Ramos (cell line): ENCODE measurements around the gene SLC12A8.

Source experiments
- in situ Hi-C: fragments of 300-500 bp; cut with MboI; formaldehyde crosslinking; loops from one replicate; pipeline ENCODE4 v1.14.3; 2022; ENCODE audit warnings: low sequenced_read_pairs; ENCODE audit not compliant: unreplicated experiment

Gene SLC12A8

DNA sequence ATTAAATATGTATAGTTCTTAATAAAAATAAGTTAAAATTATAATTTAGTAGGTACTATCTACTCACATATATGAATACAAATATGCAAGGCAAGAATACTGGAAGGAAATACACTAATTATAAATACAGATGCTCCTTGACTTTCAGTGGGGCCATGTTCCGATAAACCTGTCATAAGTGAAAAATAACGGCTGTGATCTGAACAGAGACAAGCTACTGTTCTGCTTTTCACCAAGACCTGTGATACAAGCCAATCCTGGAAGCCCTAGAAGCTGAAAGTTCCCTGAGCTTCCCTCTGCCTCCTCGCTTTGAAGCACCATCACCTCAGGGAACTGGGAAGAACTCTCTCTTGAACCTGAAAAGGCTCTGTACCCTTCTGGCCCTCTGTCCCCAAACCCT is 55.4 kb downstream of the SLC12A8 start:
- in situ Hi-C loops, result no loop called here

DNA sequence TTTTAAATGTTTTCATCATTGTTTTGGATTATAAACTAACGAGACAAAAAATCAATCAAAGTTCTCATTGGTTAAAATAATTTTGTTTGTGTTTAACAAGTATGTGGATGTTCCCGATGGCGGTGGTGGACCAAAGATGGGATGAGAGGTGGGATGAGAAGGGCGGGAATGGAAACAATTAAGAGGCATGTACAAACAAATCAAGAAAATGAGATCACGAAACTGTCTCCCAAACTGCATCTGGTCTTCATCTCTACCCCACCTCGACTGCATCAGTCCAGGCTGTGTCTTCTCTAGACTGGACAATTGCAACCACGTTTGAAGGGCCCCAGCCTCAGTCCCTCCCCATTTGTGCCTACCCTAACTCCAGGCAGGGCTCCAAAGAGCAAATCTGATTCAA is 56.1 kb downstream of the SLC12A8 start:
- in situ Hi-C loops, result no loop called here

DNA sequence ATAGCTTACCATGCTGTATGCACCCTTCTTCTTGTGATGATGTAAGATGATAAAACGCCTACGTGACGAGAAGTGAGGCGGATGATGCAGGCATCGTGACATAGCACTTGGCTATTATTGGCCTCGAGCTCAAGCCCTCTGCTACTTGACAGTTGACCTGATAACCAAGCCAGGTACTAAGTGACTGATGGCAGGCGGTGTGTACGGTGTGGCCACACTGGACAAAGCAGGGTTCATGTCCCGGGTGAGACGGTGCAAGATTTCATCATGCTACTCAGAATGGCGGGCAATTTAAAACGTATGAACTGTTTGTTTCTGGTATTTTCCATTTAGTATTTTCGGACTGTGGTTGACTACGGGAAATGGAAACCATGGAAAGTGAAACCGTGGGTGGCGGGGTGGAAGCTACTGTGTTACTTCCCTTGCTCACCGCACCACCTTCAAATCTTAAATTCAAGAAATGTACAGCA is 57.7 kb downstream of the SLC12A8 start:
- in situ Hi-C loops, result no loop called here

DNA sequence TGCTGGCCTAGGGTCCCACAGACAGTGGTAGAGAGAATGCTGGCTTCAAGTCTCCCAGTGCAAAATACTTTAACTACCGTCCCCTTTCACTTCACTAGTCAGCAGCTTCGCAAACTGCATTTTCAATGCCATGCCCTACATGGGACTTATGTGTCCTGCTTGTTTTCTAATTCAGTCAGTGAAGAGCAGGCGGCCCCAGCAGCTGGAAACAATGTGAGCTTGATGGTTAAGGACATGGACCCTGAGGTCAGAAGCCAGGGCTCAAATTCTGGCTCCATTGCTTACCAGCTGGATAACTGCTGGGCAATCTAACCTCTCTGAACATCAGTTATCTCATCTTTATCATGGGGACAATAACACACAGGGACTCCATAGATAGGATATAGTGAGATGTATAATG is 58.4 kb downstream of the SLC12A8 start:
- in situ Hi-C loops, result no loop called here

DNA sequence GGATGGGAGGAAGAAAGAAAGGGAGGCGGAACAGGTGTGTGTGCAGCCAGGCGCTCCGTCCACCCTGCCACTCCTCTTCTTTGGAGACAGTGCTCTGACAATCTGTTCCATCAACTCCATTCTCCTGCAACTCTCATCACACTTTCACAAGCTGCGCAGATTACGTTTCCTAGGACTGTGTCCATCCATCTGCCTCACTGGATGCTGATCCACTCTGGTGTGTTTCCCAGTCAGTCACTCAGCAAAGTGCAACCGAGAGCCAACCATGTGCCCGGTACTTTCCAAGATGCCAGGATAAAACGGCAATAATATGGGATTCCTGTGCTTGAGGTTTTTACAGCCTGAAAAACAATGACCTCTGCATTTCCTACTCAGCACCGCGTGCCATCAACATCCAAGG is 59.6 kb downstream of the SLC12A8 start:
- in situ Hi-C loops, result no loop called here

DNA sequence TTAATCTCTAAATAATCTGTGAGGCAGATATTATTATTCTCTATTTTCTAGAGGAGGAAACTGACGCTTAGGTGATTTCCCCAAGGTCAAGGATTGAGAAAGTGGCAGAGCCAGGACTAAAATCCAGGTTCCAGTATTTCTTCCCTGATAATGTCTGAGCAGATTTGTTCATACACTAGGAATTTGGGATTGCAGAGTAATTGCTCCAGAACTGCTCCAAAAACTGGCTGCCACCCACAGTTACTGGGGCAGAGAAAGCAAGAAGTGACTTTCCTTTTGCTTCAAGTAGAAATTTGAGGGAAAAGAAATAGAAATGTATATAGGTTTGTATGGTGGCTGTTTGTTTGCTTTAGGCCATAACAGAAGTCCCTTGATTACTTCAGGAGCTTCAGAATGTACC is 60.6 kb downstream of the SLC12A8 start:
- in situ Hi-C loops, result no loop called here

DNA sequence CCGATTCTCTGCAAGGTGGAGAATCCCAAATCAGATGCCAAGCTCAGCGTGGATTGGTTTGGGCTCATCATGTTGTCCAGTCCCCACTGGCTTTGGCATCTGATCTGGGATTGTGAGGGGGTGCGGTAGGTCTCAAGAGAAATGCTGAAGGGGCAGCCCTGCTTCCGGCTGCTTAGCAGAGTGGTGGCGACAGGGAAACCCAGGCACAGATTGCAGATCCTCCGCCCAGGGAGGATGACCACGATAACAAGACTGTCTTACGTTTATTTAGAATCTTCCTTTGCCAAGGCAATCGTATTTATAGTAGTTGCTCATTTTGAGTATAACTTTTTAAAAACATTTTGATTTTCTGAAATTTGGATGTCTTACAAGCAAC is 61.1 kb downstream of the SLC12A8 start:
- in situ Hi-C loops, result no loop called here

DNA sequence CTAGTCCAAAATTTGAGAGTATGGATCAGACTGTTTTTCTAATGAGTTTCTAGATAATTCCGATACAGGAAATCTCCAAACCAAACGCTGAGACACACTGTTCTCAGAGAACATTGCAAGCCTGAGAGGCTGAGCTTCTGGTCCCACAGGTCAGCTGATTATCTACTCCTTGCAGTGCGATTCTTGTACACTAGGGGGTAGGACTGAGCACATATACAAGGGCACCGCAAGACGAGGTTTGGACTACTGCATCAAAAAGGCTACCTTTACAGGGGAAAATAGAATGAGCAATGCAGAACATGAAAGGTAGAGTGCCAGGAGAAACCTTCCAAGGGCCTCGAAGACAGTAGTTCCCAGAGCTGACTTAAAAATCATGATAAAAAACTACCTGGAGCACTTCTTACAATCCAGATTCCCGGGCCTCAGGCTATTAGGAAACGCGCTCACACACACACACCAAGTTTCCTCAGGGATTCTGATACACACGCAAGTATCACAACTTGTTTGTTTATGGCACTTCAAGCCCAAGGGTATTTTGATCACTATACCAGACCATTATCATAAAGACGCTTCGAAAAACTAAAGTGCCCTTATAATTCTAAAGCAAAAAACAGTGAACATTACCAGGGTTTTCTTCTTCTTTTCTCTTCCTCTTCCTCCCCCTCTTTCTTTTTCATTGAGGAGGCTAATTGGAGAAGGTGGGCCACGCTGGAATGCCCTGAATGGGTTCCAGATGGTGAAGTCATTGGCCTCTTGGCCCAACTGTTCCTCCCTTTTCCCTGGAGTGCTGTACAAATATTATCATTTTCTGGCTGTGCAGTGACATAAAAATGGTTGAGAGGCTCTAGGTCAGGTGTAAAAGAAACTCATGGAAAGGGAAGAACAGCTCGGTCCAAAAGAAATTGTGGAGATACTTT is 61.8 kb downstream of the SLC12A8 start:
- in situ Hi-C loops, result no loop called here

DNA sequence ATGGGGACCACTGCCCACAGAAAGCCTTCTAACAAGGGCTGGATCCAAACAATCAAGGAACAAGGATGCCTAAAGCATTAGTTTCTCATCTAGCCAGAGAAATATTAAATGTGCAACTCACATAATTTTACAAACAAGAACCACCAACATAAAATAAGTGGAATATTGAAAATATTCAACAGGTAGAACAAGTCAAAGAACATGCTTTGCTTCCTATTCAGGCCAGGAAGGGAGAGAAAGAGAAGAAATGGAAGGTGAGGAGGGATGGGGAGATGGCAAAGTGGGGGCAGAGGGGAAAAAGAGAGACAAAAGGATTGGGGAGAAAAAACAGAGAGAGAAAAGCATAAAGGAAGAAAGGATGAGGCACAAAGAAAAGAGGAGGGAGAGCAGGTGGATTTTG is 63.1 kb downstream of the SLC12A8 start:
- in situ Hi-C loops, result no loop called here

DNA sequence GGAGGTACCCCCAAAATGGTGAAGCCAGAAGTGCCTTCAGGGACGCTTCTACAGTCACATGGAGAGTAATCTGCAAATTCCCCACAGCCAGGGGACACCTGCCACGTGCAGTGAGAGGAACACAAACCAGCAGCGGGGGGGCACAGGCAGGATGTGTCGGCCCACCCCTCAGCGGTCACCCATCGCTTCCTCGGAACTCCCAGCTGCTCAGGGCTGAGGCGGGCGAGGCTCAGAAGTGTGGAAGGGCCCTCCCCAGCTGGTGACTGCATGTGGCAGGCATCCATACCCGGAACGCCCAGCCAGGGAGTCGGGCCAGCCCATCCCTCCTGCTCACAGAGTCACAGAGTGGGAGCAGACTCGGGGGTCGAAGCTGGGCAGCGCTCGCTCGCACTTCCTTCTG is 63.7 kb downstream of the SLC12A8 start:
- in situ Hi-C loops, result no loop called here

DNA sequence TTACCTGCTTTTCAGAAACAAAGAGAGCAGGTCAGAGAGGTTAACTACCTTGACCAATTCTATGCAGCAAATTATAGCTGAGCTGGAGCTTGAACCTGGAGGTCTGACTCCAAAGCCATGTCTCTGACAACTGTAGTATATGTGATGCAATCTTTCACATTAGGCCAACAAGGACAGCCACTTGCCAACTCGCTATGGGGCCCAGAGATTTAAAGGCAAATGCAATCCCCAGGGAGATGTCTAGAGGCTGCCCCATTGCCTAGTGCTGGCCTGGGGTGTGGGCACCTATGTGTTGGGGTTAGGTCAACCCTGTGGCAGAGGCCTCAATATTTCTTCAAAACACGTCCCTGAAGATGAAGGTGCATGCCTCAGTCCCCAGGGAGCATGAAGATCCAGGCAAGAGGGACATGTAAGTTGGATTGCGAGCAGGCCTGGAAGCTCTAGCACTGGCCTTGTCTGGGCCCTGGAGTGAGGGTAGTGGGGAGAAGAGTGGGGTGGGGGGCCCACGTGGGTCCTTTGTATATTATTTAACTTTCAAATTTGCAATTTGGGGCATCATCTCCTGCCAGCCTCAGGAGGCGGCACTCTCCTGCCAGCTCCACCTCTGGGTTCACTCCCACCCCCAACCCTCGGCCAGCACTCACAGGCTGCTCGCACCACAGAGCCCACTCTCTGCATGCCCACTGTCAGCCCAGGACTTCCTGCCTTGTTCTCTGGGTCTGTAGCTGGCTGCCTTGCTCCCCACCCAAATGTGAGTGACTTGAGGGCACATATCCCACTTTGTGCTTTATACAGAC is 64.3 kb downstream of the SLC12A8 start:
- in situ Hi-C loops, result no loop called here

DNA sequence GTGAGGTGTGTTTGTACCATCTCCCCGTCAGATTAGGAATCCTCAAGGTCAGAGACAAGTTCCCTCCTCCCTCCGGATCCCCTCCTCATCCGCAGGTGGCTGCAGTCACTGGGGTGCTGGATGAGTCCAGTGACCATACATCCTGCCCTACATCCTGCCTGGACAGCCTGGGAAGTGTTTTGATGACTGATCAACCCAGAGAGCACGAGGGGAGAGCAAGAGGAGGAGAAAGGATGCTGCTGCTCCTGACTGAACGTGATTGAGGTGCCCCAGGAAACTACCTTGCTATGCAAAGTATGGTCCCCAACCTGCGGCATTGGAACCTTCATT is 65.1 kb downstream of the SLC12A8 start:
- in situ Hi-C loops, result no loop called here

DNA sequence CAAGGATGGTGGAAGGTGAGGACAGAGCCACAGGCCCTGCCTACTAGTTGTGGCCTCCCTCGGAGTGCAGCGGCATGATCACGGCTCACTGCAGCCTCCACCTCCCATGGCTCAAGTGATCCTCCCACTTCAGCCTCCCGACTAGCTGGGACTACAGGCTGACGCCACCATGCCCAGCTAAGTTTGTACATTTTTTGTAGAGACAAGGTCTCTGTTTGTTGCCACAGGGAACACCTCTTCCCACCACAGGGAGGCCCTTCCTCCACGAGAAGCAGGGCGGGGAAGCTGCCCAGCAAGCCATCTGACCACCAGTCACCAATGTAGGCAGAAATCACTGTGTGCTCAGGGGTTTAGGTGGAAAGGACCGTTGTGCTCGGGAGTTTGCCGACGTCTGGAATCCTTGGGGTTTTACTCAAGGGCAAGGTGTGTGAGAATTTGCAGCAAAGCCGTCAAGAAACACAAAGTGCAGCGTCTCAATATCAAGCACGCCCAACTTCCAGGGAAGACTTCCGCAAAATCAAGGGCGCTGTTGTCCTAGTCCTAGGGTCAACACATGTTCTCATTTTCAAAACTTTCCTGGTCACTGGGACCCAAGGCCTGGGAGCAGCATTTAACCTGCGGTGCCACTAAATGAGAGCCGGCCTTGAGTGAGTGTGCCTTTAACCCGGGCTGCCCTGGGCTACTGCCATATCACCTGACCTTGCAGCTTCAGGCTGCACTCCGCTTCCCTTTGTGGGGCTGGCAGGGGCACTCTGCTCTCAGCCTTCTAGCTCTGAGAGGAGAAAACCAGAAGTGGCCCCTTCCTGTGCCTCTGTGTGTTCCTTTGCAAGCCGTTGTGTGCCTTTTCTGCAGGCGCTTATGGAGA is 65.7 kb downstream of the SLC12A8 start:
- in situ Hi-C loops, result no loop called here

DNA sequence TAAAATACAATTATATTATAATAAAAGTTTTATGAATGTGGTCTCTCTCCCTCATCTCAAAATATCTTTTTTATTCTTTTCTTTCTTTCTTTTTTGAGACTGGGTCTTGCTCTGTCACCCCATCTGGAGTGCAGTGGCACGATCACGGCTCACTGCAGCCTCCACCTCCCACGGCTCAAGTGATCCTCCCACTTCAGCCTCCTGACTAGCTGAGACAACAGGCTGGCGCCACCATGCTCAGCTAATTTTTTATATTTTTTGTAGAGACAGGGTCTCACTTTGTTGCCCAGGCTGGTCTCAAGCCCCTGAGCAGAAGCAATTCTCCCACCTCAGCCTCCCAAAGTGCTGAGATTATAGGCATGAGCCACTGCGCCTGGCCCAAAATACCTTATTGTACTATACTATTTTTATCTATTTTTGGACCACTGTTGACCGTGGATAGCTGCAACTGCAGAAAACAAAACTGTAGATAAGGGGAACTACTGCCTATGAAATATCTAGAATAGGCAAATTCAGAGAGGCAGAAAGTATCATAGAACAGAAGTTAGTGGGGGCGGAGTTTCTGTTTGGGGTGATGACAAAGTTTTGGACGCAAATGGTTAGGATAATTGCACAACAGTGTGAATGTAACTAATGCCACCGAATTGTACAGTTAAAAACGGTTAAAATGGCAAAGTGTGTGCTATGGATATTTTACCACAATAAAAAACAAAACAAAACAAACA is 66.6 kb downstream of the SLC12A8 start:
- in situ Hi-C loops, result no loop called here

DNA sequence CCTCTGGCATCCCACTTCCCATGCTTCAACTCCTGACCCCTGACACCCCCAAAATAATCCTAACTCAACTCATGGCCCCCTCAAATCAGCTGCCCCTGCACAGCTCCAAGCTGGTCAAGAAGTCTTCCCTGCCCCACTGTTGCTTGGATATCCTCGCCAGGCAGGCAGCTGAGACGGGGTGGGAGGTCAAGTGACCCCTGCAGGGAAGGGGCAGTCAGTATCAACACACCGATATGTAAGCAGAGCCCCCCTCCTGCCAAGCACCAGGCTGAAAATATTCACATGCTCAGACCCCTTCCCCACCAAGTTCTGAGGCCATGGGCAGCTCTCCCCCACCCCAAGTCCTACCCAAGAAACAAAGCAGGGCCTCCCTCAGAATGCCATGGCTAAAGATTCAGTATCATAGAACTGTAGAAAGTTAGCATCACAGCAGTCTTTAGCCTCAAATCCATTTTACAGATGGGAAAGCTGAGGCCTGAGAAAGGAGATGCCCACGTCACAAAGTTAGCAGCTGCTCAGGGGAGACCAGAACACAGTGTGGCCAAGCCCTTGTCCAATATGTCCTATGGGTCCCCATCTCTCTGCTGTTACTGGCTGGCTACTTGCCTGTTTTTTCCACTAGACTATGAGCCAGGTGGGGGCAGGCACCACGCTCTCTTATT is 67.8 kb downstream of the SLC12A8 start:
- in situ Hi-C loops, result no loop called here

DNA sequence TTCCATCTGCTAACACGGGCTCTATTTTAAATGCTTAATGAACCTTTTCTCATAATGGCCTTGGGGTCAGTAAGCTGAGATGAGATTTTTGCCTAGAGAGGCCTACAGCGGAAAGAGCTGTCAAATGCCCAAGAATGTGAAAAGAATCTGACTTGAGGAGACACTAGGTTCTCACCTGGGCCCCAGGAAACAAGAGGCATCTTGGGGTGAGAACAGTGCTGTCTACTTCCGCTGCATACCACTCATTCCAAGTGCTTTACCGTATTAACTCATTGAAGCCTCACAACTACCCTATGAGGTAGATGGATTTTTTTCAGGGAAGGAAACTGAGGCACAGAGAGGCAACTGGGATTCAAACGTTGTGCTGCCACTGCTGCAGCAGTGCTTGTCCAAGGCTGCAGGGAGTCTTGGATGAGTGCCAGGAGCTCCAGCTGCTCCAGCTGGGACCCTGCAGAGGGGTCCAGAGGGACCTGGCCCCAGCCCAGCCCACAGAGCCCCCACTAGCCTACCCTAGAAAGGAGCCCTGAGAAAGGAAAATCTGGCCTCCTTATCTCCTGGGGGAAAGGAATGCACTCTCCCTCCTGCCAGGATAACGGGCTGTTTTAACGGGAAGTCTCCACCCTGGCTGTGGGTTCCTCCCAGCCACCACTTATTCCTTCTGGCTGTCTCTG is 68.4 kb downstream of the SLC12A8 start:
- in situ Hi-C loops, result no loop called here

DNA sequence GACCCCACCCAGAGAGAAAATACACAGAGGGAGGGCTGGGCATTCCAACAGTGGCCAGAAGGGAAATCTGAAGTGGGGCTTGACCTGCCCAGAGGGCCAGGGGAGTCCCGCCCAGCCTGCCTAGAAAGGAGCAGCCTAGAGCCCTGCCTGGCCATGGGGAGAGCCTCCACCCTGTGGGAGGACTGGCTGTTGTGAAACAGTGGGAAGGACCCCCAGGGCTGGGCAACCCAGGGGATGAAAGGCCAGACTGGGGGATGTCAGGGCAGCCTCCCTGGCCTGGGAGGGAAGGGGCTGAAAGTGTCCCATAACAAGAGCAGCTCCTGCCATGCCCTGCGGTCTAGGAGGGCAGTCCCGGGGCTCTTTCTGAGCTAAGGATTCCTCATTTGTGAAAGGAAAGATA is 69.0 kb downstream of the SLC12A8 start:
- in situ Hi-C loops, result no loop called here

DNA sequence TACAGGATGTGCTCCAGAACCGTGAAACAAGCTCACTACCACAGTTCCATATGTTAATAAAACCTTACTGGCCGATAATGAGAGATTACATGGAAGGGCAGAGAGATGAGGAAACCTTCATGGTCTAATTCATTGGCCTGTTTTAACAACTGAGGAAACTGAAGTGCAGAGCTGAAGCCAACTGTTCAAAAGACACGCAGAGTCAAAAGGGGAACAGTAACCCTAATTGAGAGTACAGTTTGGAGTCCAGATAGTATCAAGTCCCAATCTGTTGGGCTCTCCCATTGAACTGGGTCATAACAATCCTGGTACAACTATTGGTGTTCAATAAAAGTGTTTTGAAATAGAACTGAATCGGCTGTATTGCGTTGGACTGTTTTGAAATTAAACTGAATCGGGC is 69.6 kb downstream of the SLC12A8 start:
- in situ Hi-C loops, result no loop called here

DNA sequence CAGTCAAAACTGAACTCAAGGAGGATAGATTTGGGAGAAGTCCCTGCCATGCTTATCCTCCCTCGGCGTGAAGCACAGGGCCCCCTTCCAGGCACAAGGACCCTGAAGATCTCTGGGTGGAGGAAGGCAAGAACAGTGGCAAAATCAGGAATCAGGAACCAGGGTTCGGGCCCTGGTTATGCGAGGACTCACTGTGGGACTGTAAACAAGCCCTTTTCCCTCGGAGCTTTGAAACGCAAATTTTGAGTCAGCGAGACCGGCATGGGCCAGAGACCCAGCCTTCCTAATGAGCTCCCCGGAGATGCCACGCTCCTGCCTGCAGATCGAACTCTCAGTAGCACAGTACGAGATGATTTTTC is 70.1 kb downstream of the SLC12A8 start:
- in situ Hi-C loops, result no loop called here
